Endothelial cell (in vitro differentiated cells): ENCODE results near the gene FAM187B. TPM values are rescaled to one million over a fixed set of nuclear protein-coding genes. Genes with fewer than 3 reads are reported as not detected.
"Not testable (repeated sequence)": the region's sequence is repeated elsewhere in the genome, so short reads cannot be mapped to it uniquely, and the experiment has no call there.

Experiments used
- DNase-seq: peaks from one replicate; pipeline ENCODE4 v3.0.0; 2021; ENCODE audit warnings: low spot score
- H3K27ac Mint-ChIP-seq: one replicate; pipeline ENCODE4 v1.8.0; 2021; ENCODE audit warnings: mixed read lengths, inconsistent platforms; ENCODE audit not compliant: unreplicated experiment
- H3K27me3 Mint-ChIP-seq: one replicate; pipeline ENCODE4 v1.8.0; 2021; ENCODE audit warnings: mild to moderate bottlenecking, moderate library complexity, mixed read lengths, inconsistent platforms; ENCODE audit not compliant: unreplicated experiment
- H3K36me3 Mint-ChIP-seq: one replicate; pipeline ENCODE4 v1.8.0; 2021; ENCODE audit warnings: mild to moderate bottlenecking, low read depth, mixed read lengths, inconsistent platforms; ENCODE audit not compliant: unreplicated experiment
- H3K4me1 Mint-ChIP-seq: one replicate; pipeline ENCODE4 v1.8.0; 2021; ENCODE audit warnings: mild to moderate bottlenecking, mixed read lengths, inconsistent platforms; ENCODE audit not compliant: unreplicated experiment
- H3K4me3 Mint-ChIP-seq: one replicate; pipeline ENCODE4 v1.8.0; 2021; ENCODE audit warnings: mild to moderate bottlenecking, mixed read lengths, inconsistent platforms; ENCODE audit not compliant: unreplicated experiment
- H3K9me3 Mint-ChIP-seq: one replicate; pipeline ENCODE4 v1.8.0; 2021; ENCODE audit warnings: mixed read lengths, inconsistent platforms; ENCODE audit not compliant: unreplicated experiment
- total RNA-seq: library from RNA; stranded (reverse); fragmentation: NEBNext Ultra II Directional; extraction: Animal tissue kit (Norgen Biotek cat#: 25700); gene quantifications from one replicate; pipeline ENCODE4 v1.2.1, GENCODE V29; 2021; ENCODE audit not compliant: unreplicated experiment
- TF ChIP-seq, protein P1 (sequence below): fragments of 200-600 bp; sonication (generic); IDR thresholded peaks from one replicate; pipeline ENCODE4 v1.5.0; 2021; ENCODE audit warnings: antibody characterized with exemption; ENCODE audit not compliant: unreplicated experiment

FAM187B gene
- total RNA-seq, 1 donor from 2014 or later: not detected

DNA sequence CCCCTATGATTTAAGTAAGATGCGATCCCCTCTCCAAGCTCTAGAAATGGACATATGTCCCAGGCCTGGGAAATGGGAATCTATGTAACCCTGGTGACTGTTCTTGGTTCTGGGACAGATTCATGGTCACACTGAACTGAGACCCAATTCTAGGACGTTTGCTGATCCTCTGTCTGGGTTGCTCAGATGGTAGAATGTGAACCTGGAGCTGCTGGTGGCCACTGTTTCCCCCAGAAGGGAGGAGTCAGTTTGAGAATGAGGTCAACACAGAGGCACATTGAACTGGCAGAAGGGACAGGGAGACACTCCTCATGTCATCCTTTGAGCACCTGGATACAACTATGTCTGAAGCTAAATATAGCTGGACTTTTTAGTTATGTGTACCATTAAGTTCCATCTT, 29.1 kb downstream of the FAM187B start:
- no peaks in the 10 kb centered on the region for H3K9me3 Mint-ChIP-seq
- no peaks in the 10 kb centered on the region for H3K36me3 Mint-ChIP-seq
- H3K27me3 Mint-ChIP-seq: peaks cover 5% of the 10 kb centered on the region
- no peaks in the 10 kb centered on the region for H3K4me1 Mint-ChIP-seq
- no peak for DNase-seq
- TF ChIP-seq, protein P1, sequence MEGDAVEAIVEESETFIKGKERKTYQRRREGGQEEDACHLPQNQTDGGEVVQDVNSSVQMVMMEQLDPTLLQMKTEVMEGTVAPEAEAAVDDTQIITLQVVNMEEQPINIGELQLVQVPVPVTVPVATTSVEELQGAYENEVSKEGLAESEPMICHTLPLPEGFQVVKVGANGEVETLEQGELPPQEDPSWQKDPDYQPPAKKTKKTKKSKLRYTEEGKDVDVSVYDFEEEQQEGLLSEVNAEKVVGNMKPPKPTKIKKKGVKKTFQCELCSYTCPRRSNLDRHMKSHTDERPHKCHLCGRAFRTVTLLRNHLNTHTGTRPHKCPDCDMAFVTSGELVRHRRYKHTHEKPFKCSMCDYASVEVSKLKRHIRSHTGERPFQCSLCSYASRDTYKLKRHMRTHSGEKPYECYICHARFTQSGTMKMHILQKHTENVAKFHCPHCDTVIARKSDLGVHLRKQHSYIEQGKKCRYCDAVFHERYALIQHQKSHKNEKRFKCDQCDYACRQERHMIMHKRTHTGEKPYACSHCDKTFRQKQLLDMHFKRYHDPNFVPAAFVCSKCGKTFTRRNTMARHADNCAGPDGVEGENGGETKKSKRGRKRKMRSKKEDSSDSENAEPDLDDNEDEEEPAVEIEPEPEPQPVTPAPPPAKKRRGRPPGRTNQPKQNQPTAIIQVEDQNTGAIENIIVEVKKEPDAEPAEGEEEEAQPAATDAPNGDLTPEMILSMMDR: no peak
- no peak overlapping the region for H3K27ac Mint-ChIP-seq
- no peak overlapping the region for H3K4me3 Mint-ChIP-seq

DNA sequence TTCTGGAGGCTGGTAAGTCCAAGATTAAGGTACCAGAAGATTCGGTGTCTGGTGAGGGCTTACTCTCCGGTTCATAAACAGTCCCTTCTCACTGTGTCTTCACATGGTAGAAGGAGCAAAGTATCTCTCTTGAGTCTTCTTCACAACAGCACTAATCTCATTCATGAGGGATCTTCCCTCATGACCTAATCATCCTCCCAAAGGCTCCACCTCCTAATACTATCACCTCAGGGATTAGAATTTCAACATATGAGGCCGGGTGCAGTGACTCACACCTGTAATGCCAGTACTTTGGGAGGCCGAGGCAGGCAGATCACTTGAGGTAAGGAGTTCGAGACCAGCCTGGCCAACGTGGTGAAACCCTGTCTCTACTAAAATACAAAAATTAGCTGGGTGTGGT, 31.7 kb downstream of the FAM187B start:
- H3K36me3 Mint-ChIP-seq, H3K4me3 Mint-ChIP-seq, DNase-seq, H3K9me3 Mint-ChIP-seq, H3K27ac Mint-ChIP-seq, H3K27me3 Mint-ChIP-seq, H3K4me1 Mint-ChIP-seq: not testable (repeated sequence)

DNA sequence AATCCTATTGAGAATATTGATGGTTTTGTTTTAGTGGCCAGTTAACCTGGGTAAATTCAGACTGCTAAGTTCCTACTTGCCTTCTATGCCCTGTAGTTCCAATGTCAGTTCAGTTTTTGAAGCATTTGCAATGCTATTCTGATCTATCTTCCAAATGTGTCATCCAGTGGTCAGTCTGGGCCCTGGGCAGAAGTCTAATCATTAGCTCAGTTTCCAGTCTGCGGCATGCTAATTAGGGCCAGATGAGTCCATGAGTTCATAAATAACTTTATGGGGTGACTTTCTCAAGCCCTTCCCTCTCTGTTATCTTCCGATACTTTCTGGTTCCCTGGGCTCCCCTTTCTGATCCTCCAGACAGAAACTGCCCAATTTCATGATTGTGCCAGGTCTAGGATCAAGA, 32.7 kb downstream of the FAM187B start:
- H3K27me3 Mint-ChIP-seq: peaks cover 5% of the 10 kb centered on the region
- H3K4me1 Mint-ChIP-seq: peaks cover 7% of the 10 kb centered on the region
- no peaks in the 10 kb centered on the region for H3K9me3 Mint-ChIP-seq
- no peaks in the 10 kb centered on the region for H3K36me3 Mint-ChIP-seq
- H3K27ac Mint-ChIP-seq: no peak overlapping the region
- DNase-seq: no peak
- H3K4me3 Mint-ChIP-seq: no peak overlapping the region
- TF ChIP-seq, protein P1: no peak

DNA sequence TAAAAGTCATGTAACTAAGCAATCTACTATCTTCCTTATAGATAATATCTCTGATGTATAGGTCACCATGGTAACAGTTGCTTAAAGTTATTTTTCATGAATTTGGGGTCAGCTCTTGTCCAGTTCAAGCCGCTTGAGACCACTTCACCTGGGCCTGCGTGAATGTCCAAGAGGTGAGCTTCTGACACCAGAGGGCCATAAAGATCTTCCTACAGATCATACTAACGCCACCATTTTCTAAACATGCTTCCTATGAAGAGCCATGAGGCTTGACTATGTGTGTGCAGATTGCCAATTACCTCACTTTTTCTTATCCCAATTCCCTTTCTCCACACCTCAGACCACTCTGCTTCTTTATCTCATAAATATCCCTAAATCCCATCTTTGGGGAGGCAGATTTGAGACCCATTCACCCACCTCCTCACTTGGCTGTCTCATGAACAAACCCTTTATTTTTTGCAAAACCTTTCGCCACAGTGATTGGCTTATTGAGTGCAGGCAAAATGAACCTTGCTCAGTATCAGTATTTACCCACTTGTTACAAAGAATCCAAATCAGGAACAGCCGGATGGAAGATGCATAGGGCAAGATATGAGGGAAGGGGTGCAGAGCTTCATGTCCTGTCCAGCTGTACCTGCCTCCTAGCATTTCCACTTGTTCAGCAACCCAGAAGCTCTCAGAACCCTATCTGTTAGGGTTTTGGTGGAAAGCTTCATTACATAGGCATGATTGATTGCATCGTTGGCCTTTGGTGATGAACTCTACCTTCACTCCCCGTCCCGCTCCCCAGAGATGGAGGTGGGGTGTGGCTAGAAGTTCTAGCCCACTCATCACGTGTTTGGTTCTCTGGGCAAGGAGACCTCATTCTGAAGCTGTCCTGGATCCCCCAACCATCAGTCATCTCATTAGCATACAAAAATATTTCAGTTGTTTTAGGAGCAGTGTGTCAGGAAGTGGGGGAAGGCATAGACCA, 34.2 kb downstream of the FAM187B start:
- no peaks in the 10 kb centered on the region for H3K9me3 Mint-ChIP-seq
- peaks cover 7% of the 10 kb centered on the region for H3K4me1 Mint-ChIP-seq
- no peak overlapping the region for H3K27ac Mint-ChIP-seq
- H3K36me3 Mint-ChIP-seq: no peaks in the 10 kb centered on the region
- no peak for DNase-seq
- peaks cover 5% of the 10 kb centered on the region for H3K27me3 Mint-ChIP-seq
- no peak overlapping the region for H3K4me3 Mint-ChIP-seq
- TF ChIP-seq, protein P1: no peak

DNA sequence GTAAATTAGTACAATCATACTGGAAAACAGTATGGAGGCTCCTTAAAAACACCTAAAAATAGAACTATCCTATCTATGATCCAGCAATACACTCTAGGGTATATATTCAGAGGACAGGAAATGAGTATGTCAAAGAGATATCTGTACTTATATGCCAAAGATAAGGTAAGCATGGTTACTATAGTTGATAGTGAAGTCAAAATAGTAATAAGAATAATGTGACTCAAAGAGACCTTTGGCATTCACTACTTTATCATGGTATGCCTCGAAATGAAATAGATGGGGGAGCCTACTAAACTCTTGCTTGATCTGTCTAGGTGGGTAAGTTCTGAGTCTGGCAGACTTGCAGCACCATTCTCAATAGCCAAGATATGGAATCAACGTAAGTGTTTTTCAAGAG, 43.7 kb downstream of the FAM187B start:
- TF ChIP-seq, protein P1: no peak
- peaks cover 4% of the 10 kb centered on the region for H3K9me3 Mint-ChIP-seq

More for the DNA sequence above, 43.7 kb downstream of the FAM187B start:
- Mint-ChIP-seq H3K36me3 (no peaks in the 10 kb centered on the region), H3K4me3 (no peak overlapping the region), H3K27me3 (no peaks in the 10 kb centered on the region), H3K27ac (no peak overlapping the region), H3K4me1 (no peaks in the 10 kb centered on the region)
- DNase-seq: no peak
